GM21423 (cell line): Measurements from ENCODE around the gene TMEM89.

ENCODE experiments used
- ATAC-seq: cut with Tn5 transposase; IDR thresholded peaks from one replicate; pipeline ENCODE4 v1.9.1; 2021; ENCODE audit warnings: mild to moderate bottlenecking, moderate library complexity; ENCODE audit not compliant: unreplicated experiment

The TMEM89 gene

DNA sequence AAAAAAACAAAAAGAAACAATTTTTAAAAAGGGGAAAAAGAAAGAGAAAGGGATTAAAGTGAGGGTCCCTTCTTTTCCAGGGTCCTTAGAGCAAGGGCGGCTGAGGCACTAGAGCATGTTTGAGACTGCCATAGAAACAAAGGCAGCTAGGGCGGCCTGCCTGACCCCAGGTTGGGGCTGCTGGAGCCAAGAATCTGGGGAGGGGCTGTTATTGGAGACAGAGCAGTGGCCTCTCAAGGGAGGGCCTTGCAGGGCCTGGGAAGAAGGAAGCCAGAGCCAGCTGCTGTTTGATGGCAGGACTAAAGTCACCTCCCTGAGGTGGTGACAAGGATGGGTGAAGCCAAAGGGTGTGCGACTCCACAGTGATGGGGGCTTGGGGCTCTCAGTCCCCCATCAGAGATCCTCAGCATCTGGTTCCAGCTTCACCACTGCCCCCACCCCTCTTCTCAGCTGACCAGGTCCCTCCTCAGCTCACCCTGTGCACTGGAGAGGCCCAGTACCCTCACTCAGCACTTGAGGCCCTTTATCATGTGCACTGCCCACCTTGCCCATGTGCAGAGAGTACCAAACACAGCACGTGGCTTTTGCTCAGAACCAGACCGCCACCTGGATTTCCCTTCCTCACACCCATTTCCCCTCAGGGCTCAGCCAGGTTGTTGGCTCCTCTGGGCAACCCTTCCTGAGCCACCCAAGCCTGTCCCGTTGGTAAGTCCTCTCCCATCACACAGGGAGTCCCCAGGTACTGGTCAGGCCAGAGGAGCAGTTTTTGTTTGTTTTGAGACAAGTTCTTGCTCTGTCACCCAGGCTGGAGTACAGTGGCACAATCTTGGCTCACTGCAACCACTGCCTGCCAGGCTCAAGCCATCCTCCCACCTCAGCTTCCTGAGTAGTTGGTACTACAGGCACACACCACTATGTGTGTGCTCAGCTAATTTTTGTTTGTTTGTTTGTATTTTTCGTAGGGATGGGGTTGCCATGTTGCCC, 1.7 kb downstream of the TMEM89 start:
- ATAC-seq, result no peak

GRCh38 chr3:48617559-48617958, 4.0 kb downstream of the TMEM89 start:
- ATAC-seq, result no peak

- no peak for ATAC-seq
Observed at GRCh38 chr3:48614044-48614443, 7.5 kb downstream of the TMEM89 start.

DNA sequence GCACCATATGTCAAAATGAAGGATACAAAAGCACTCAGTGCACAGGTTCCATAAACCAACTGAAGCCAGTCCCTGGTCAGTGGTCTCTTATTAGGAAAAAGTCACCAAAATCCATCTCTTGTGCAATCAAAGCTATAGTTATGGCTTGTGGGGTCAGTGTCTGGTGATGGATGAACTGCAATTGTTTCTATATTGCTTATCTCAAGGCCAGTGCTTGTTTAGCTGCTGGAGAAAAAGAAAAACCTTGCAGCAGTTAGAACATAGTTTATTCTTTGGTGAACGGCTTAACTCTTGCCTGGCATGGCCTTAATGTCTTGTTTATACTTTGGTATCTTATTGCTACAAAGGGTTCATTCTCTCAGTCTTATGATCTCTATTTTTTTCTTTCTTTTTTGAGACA, 9.3 kb downstream of the TMEM89 start:
- ATAC-seq, result no peak

GRCh38 chr3:48609088-48610005, 12.2 kb downstream of the TMEM89 start, which contains the start of gene UQCRC1:
TSS of gene UQCRC1 (minus strand) at chr3:48609646. CDS start at chr3:48609620, 26 bp downstream.
- peak; percentile 94 for ATAC-seq

DNA sequence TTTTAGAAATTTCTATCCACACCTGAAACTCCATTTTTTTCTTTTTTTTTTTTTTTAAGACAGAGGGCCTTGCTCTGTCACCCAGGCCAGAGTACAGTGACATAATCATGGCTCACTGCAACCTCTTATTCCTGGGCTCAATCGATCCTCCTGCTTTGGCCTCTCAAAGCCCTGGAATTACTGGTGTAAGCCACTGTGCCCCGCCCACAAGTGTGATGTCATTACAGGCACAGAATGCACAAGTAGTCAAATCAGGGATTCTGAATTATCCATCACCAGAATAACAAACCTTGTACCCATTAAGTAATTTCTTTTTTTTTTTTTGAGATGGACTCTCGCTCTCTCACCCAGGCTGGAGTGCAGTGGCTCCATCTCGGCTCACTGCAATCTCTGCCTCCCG, 14.1 kb downstream of the TMEM89 start:
- ATAC-seq, result no peak

- no peak for ATAC-seq
Observed at GRCh38 chr3:48601622-48601994, 20.0 kb downstream of the TMEM89 start.

- ATAC-seq, result no peak
Observed at GRCh38 chr3:48600711-48601621, 20.6 kb downstream of the TMEM89 start.

- ATAC-seq, result no peak
Observed at GRCh38 chr3:48599509-48600285, 21.9 kb downstream of the TMEM89 start.

DNA sequence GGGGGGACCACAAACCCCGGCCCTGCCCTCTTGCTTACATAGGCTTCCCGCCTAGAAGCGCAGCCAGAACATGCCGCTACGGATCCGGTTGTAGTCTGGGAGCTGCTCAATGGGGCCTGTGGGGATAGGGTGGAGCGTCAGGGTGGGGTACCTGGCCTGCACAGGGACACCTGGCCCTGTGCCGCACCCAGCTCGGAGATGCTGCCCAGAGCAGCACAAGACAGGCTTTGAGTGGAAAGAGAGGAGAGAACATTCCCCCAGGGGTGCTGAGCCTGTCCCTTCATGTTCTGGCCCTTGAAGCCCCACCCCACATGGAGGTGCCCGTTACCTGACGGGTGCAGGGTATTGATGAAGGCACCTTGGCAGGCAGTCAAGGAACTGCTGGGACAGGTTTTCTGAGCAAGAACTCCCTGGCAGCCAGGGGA, 22.5 kb downstream of the TMEM89 start:
- no peak for ATAC-seq

GRCh38 chr3:48598323-48599076, 23.1 kb downstream of the TMEM89 start:
- ATAC-seq, result no peak

GRCh38 chr3:48597408-48597800, 24.2 kb downstream of the TMEM89 start:
- no peak for ATAC-seq

DNA sequence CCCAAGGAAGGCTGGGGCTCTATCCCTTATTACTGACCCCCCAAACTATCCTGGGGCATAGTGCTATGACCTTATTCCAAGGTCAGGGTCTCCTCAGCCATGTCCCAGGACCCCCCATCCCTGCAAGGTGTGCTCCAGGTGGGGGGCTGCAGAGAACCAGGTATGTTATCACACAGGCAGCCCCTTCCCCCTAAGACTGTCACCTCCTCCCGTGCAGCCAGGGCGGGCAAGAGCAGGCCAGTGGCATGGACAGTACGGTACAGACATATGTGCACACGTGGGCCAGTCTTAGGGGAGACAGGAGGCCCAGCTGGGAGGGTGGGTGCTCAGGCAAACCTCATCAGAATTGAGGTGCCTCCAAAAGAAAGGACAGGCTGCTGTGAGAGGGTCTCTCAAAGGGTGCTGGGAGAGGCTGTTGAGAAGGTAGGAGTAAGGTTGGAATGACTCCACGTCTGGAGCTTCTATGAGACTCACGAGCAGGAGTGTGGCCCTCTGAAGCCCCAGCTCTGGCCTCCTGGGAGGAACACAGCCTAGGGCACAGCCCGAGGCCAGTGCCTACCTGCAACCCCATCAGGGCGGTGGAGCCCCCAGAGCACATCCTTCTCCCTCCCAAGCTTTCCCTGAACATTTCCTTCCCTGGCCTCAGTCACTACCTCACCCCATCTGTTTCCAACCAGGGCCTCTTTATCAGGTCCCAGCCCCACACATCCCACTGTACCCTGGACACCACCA, 24.7 kb downstream of the TMEM89 start:
- no peak for ATAC-seq

DNA sequence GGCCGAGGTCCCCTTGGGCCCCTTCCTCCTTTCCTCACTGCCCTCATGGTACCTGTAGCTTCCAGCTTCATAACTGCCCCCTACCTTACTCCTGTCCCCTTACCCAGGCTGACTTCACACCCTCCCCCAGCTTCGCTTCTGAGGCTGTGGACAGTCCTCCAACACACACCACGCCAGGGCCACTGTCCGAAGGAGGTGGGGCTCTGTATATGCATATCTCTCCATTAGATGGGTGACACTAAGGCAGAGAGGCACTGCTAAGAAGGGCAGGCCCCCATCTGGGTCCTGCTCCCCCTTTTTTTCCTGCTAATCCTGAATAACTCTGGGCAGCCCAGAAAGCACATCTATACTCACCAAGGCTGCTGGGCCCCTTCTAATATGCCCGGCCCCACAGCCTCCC, 25.4 kb downstream of the TMEM89 start:
- no peak for ATAC-seq

- ATAC-seq, result no peak
Observed at GRCh38 chr3:48595526-48596121, 25.9 kb downstream of the TMEM89 start.

- no peak for ATAC-seq
Observed at GRCh38 chr3:48595075-48595525, 26.5 kb downstream of the TMEM89 start, which contains the start of gene COL7A1. TSS of gene COL7A1 (minus strand) at chr3:48595329. CDS start at chr3:48595159, 170 bp downstream.

DNA sequence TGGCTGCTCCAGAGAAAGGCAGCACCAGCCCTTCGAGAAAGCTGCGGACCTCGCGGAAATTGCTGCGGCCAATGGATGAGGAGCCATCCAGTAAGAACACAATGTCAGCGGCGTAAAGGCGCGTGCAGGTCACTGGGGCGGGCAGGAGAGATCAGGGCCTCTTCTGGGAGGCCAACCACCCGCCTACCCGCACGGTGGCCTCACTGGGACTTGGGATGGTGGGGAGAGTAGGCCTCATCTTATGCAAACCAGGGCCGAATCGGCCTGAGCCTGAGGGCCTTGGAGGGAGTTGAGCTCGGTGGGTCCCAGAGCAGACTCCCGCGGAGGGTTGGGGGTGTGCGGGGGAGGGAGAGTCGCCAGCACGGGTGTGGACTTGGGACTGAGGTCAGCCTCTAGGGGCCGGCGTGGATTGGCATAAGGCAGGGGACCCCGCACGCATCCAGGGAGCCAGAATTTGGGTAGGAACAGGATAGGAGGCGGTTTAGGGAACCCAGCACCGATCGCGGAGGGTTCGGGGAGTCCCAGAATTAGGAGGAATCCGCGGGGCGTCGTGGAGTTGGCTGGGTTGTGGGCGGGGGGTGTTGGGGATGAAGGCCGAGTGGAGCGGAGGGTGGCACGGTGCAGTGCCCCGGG, 27.0 kb downstream of the TMEM89 start:
- no peak for ATAC-seq
